D341Med (cell line): Measurements from ENCODE around the gene CD7.

ENCODE experiments used
- DNase-seq: peaks from one replicate; pipeline ENCODE4 v3.0.0; 2012; ENCODE audit warnings: low spot score

CD7 gene

DNA sequence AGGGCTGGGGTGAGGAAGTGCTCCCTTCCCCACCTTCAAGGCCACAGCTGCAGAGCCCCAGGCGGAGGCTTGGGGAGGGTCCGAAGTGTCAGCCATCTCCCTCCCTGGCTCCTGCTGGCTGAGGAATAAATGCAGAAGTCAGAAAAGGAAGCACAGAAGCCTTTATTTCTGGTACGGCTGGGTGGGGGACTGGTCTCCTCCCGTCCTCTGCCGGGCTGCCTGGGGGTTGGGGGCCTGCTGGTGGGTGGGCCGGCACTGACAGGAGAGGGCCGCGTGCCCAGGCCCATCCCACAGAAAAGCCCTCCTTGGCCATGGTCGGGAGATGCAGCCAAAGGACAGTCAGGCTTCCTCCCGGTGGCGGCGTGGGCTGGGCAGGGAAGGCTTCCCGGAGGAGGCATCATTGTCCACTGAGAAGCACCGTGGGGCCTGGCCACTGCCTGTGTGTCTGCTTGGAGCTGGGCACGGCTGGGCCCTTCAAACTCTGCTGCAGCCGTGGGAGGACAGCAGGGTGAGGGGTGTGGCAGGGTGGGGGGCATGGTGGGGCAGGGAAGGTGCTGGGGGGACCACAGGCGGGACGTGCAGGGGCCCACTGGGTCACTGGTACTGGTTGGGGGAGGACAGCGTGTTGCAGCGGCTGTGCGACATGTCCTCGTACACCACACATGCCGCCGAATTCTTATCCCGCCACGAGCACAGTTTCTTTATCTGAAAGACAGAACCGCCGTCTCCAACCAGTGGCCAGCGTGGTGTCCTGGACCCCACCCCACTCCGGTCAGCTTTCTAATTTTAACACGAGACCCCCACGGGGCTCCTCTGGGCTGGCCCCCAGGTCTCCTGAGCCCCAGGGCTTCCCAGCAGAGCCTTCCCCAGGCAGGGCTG lies 2.4 kb downstream of the CD7 start:
- DNase-seq: no peak

DNA sequence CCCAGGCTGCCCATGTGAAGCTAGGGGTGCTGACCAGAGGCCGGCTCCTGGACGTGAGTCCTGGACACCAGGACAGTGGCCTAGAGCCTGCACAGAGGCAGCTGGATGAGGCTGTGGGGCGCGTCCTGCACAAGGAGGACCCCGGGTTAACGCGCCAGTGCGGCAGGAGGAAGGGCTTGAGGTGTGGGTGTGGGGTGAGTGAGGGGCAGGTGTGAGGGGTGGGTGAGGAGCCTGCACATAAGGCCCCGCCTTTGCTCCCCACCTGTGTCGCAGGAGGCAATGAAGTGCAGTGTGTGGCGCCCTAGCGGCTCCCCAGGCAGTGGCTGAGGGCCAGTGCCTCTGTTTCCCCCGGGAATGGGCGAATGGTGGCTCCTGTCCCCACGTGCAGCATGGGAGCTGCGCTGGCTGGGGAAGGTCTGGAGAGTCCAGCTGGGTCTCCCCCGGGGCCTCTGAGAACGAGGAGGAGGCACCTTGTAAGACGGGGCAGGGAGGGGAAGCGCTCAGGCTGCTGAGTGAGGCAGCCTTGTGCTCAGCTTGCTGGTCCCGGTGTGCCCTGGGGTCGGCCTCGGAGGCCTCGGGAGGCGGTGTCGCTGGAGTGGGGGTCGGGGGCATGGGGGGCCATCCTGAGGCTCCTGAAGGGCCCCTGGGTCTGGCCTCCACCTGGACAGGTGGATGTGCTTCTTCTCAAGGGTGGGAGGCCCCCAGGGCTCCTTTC lies 3.2 kb downstream of the CD7 start:
- no peak for DNase-seq

DNA sequence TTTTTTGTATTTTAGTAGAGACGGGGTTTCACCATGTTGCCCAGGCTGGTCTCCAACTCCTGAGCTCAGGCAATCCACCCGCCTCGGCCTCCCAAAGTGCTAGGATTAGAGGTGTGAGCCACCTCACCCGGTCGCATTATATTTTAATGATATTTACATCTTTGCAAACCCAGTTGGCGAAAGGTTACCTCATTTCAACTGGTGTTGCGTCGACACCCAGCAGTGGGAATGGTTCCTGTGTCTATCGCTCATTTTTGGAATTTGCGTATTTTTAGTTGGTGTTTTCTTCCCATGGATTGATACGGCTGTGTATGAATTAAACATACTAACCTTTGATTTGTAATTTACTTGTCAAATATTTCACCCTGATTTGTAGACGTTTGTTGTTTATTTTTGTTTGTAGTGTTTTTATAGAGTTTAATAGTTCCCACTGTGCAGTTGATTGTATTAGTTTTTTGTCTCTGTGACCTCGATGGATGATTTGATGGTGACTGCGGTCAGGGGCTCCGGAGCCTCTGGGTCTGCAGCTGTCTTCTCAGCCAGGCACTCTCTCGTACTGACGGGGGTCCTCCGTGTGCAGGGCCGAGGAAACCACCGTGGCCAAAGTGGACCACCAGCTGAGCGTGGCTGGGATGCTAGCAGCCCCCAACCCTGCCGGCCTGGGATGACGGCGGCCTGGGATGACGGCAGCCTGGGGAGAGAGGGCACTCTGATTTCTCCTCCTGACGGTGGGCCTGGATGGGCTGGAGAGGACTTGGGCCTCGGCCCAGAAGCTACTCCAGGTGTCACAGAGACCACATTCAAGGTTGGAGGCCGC lies 4.0 kb downstream of the CD7 start:
- no peak for DNase-seq

DNA sequence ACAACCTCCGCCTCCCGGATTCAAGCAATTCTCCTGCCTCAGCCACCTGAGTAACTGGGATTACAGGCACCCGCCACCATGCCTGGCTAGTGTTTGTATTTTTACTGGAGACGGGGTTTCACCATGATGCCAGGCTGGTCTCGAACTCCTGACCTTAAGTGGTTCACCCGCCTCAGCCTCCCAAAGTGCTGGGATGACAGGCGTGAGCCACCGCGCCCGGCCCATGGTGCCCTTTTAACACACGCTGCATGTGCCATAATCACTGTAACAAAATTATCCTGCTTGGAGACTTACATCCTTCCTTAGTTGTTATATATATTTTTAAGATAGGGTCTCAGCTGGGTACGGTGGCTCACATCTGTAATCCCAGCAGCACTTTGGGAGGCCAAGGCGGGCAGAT lies 5.4 kb downstream of the CD7 start:
- no peak for DNase-seq

DNA sequence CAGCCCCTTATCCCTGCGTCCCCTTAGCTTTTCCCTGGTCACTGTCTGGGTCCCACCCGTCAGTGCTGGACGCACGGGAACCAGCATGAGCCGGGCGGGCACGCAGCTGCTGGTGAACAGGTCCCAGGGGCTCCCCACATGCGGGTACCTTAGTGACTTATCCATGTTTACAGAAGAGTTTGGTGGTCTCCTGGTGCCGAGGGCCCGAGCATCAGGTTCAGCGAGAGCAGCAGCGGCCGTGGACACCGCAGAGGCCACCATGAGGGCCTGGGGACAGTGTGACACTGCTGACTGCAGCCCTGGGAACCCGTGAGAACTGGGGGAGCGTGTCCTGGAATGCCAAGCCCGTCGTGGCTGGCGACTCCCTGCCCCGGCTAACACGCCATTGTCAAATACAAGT lies 6.5 kb downstream of the CD7 start:
- no peak for DNase-seq

DNA sequence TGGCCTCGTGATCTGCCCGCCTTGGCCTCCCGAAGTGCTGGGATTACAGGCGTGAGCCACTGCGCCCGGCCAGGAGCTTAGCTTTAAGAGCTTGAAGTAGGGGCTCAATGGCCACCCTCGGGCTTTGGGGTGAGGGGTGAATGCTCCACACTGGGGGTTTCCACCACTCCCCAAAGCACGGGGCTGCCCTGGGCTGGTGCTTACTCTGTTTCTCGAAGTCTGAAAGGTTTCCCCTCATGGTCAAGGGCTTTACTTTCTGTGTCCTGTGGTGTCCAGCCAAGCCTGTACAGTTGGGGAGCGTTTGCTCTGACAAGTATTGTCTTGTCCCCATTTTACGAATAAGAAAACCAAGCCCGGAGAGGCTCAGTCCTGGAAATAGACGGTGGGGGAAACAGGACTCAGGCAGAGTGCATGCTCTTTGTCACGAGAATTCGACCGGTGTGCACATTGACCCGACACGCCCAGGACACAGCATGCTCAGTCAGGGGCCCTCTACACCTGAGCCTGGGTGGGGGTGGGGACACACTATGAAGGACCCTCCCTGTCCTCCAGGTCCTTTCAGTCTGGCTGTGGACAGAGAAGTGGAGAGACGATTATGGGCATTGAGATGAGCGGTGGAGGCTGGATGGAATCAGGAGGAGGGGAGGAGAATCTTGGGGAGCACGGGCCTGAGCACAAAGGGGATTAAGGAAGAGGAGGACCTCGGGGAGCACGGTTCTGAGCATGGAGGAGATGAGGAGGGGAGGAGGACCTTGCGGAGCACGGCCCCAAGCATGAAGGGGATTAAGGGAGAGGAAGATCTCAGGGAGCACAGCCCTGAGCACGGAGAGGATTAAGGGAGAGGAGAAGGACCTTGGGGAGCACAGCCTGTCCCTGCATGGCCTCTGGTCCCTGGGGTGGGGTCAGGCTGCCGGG lies 7.5 kb downstream of the CD7 start:
- DNase-seq: no peak

DNA sequence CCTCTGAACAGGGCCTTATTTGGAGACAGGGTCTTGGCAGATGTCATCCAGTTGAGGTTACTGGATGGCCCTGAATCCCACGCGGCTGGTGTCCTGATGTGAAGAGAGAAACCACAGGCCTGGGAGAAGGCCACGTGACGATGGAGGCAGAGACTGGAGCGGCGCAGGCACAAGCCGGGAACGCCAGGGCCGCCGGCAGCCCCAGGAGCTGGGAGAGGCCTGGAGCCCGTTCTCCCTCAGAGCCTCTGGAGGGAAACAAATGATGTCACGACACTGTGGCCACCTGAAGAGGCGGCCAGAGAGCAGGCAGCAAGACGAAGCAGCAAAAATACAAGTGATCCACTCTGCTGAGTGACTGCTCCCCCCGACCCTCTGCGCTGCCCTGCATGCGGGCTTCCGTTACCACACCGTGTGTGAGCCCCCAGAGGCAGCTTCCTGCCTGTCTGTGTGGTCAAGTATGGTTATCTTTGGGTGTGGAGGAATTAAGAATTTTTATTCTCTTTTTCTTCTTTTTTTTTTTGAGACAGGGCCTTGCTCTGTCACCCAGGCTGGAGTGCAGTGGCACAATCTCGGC lies 11.6 kb downstream of the CD7 start:
- no peak for DNase-seq

DNA sequence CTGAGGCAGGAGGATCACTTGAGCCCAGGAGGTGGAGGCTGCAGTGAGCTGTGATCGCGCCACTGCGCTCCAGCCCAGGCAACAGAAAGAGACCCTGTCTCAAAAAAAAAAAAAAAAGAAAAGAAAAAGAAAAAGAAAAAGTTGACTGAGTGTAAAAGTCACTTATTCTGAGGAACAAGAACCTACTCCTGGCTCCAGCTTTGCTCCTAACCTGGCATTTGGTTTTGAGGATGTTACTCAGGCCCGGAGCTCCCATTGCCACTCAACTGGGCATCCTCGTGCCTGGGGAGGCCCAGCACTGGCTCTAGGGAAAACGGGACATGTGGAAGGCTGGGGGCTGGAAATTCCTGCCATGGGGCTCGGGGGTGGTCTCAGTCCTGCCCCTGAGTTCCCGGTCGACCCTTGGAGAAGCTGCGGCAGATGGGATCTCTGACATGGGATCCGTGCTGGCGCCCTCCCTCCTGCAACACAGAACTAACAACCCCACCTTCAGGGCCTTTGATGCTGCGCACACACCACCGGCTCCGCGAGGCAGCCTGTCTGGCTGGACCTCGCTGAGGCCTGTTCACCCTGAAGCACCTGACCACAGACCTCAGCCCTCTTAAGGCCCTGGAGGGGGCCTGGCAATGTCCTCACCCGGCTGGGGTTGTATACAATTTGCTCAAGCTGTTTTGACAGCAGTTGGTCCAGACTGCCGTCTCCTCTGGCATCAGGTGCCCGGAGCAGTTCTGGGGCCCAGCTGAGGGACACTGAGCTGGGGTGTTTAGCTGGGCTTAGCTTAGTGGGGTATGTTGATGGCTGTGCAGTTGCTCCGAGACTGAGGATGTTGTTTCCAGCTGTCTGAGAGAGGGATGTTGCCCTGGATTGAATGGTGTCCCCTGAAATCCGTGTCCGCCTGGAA lies 12.3 kb downstream of the CD7 start:
- DNase-seq: no peak

DNA sequence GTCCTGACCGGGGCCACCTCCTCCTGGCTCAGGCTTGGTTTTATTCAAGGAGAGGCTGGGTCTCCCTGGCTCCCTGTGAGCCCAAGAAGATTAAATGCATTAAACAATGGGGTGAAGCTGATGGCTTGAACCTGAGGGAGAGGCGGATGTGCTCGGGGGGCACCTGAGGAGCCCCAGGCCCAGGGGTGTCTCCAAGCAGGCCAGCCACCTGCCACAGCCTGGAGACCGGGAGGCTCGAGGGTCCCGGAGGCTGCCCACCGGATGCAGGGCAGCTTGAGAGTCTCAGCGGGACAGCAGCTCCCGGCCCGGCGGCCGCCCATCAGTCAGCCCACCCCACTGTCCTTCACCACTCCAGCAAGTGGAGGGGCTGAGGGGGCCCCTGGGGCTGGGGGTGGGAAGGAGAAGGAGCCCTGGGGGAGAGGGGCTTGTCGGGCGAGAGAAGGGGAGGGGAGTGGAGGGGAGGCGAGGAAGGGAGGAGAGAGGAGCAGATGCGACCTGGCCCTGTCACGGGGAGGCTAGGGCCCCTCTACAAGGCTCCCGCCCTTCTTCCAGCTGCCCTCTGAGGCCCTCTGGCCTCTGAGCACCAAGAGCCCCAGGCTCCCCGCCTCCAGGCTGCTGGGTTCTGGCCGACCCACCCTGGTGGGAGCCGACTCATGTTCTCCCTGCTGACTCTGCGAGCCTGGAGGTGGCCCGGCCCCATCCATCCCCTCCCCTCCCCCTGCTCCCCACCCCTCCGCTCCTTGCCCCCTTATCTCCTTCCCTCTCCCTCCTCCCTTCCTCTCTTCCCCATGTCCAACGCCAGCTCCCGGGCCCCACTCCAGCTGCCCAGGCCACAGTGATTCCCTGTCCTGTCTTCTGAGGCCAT lies 13.2 kb downstream of the CD7 start:
- DNase-seq: no peak

DNA sequence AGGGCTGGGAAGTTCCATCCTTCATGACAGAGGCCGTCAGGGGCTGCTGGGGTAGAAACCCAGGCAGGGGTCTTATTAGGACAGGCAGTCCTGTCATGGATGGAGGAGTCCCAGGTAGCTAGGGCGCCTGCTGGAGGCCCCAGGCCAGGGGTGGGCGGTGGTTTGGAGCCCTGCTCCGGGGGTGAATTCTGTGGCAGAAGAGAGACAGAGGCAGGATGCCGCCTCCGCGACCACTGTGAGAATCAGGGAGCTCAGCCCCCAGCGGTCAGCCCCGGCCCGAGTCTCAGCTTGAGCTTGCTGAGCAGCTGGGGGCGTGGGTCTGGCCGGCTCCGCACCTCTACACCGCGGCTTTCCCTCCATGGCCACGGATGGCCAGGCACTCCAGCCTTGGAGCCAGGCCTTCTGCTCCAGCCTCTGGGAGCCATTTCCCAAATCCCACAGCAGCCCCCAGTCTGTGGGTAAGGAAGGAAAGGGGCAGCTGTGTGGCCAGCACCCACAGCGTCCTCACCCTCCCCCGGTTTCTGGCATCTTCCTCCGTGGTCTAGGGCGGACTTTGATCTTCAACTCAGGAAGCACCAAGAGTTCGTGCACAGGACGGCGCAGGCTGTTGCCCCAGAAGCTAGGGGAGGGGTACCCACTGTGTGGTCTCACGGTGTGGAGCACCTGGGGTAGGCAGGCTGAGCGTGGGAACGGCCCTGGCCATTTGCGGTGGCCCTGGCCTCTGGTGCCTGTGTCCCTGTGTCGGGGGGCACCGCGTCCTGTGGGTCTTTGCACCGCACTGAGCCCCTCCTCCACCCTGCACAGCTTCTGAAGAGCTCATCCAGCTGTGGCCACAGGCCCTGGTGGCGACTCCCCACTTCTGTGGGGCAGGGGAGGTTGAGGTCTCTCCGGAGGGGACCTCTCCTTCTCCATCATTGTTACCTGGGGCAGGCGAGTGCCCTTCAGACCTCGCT lies 14.1 kb downstream of the CD7 start:
- DNase-seq: peak; percentile 41

DNA sequence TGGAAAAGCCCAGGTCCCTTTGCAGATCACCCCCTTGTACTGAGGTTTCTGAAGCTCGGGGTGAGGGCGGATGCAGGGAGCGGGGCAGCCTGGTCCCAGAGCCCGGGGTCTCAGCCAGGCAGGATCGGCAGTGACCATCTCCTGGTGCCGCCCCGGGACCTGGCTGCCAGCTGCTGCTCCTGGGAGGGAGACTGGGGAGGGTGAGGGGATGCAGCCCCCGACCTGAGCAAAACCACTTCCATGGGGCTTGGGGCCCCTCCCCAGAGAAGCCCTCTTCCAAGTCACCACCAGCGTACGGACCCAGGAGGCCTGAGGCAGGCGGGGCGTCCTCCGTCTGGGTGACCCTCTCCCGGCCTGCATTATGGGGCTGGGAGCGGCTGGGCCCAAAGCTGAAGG lies 14.8 kb downstream of the CD7 start:
- peak; percentile 39 for DNase-seq

DNA sequence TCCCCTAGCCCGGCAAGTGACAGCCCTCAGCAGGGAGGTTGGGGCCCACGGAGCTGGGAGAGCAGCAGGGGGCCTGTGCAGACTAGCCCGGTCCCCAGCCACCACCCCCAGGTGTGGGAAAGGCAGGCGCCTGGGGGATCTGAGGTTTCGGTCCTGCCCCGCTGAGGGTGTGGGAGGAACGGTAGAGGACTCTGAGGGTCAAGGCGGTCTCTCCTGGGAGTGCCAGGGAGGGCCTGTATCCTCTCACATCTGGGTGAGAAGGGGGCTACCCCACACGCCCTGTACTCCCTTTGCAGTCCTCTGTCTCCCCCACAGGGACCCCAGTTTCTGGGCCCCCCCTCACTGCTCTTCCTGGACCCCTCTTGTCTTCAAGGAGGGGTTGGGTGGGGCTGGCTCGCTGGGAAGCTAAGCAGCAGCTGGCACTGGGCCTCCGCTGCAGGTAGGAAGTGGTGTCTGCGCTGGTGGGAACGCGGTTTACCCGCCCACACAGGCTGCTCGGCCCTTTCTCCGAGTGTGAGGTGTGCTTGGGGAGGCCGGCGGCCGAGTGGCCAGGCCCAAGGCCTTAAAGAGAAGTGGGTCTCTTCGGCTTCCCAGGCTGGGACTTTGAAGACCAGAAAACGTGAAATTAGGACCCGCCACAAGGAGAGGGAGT lies 15.4 kb downstream of the CD7 start:
- DNase-seq: peak; percentile 42

DNA sequence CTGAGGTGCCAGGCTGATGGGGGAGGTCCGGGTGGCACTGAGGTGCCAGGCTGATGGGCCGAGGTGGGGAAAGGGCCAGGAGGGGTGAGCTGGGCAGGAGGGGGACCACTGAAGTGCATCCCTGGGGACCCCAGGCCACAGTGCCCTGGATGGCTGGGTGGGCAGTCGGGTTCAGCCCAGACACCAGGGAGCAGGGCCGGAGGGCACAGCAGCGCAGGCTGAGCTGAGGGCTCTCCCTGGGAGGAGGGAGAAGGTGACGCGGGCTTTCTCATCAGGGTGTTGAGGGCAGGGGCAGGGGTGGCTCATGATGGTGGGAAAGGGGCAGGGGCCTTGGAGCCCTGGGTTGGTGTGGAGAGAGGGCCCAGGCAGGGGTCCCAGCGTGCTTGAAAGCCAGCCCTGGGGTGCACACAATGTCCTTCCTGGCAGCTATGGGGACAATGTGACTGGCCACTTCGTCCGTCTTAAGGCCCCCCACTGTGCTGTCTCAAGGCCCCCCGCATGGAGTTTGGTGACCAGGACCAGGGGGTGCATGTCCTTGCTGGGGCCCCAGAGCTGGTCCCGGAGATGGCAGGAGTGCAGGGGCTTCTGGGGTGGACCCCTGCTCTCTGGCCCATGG lies 16.0 kb downstream of the CD7 start:
- DNase-seq: peak; percentile 40

DNA sequence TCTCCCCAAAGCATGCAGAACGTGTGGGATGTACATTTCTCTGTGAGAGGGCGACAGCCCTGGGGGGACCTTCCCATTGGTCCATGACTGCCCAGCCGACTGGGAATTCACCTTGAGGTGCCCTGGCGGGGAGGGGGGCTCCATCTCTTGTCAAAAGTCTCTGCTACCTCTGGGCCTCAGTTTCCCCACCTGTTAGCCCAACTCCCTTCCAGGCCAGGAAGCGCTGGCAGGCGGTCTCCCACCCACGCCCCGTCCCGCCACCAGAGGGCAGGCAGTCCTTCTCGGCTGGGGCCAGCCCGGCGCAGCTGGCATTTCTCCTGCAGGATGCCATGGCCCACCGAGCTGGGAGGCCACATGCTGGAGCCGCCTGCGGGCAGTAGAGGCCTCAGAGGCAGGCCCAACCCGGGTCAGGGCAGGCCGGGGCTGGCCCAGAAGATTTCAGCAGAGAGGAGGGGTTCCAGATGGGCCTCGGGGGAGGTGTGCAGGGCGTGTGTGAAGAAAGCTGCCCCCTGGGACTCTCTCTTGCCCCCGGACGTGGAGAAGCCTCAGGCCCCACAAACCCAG lies 16.6 kb downstream of the CD7 start:
- peak; percentile 96 for DNase-seq

DNA sequence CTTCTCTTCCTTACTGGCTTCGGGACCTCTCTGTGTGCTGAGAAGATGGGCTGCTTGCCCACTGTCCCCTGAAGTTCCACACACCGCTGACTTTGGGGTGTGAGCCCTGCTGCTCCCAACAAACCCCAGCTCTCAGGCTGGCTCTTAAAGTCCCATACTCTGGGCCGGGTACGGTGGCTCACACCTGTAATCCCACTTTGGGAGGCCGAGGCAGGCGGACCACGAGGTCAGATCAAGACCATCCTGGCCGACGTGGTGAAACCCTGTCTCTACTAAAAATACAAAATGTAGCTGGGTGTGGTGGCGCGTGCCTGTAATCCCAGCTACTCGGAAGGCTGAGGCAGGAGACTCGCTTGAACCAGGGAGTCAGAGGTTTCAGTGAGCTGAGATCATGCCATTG lies 17.2 kb downstream of the CD7 start:
- DNase-seq: no peak

DNA sequence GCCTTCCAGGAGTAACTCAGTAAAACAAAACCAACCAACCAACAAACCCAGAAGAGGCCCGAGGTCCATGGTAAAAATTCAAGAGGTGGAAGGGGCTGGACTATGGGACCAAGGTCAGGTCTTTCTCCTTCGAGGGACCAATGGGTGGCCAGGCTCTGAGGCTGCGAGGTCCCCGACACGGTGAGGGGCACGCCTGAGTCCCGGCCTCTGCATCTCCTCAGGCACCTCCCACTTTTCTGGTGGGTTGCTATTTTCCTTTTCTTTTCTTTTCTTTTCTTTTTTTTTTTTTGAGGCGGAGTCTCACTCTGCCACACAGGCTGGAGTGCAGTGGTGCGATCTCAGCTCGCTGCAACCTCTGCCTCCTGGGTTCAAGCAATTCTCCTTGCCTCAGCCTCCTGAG lies 18.0 kb downstream of the CD7 start:
- no peak for DNase-seq
